Mesenchymal stem cell (in vitro differentiated cells and primary cell): ENCODE results near the gene MMP2.

ENCODE experiments used
- DNase-seq: peaks from one replicate; pipeline ENCODE4 v3.0.0-alpha.2; 2013
- H2AFZ ChIP-seq: one replicate; pipeline ENCODE4 v1.6.1; 2013; ENCODE audit warnings: low read depth, mild to moderate bottlenecking, control low read depth, inconsistent platforms, low read length, moderate library complexity
- H2AK5ac ChIP-seq: 2 replicates; pipeline ENCODE4 v1.6.1; 2013; ENCODE audit warnings: low read length, moderate library complexity, mild to moderate bottlenecking, inconsistent platforms; ENCODE audit not compliant: severe bottlenecking
- H2BK120ac ChIP-seq: one replicate; pipeline ENCODE4 v1.6.1; 2013; ENCODE audit warnings: low read depth, mild to moderate bottlenecking, inconsistent platforms, low read length, moderate library complexity
- H2BK12ac ChIP-seq, 2 experiments: one replicate each; pipeline ENCODE4 v1.6.1; 2013; ENCODE audit warnings: inconsistent platforms in 2 of 2, low read length in 2 of 2, mild to moderate bottlenecking in 2 of 2, moderate library complexity in 2 of 2, control low read depth in 1 of 2
- H2BK15ac ChIP-seq: one replicate; pipeline ENCODE4 v1.6.1; 2013; ENCODE audit warnings: mild to moderate bottlenecking, low read depth, inconsistent platforms; ENCODE audit not compliant: poor library complexity, severe bottlenecking
- H2BK5ac ChIP-seq: 2 replicates; pipeline ENCODE4 v1.6.1; 2013; ENCODE audit warnings: low read depth, mild to moderate bottlenecking, low read length, control low read depth, inconsistent platforms; ENCODE audit not compliant: poor library complexity, severe bottlenecking
- H3K14ac ChIP-seq, 2 experiments: one replicate each; pipeline ENCODE4 v1.6.1; 2013; ENCODE audit warnings: inconsistent platforms in 2 of 2, low read length in 2 of 2, control low read depth in 1 of 2, mild to moderate bottlenecking in 1 of 2, moderate library complexity in 1 of 2
- H3K18ac ChIP-seq, 2 experiments: one replicate each; pipeline ENCODE4 v1.6.1; 2013; ENCODE audit warnings: inconsistent platforms in 2 of 2, low read length in 2 of 2, control low read depth in 1 of 2, low read depth in 1 of 2, mild to moderate bottlenecking in 1 of 2
- H3K23ac ChIP-seq, 2 experiments: one replicate each; pipeline ENCODE4 v1.6.1; 2013; ENCODE audit warnings: inconsistent platforms in 2 of 2, low read length in 2 of 2, mild to moderate bottlenecking in 2 of 2, moderate library complexity in 2 of 2, control low read depth in 1 of 2
- H3K27ac ChIP-seq: 2 replicates; pipeline ENCODE4 v1.5.1; 2013; ENCODE audit warnings: mild to moderate bottlenecking, moderate library complexity, low read length, control low read depth, inconsistent platforms; ENCODE audit not compliant: poor library complexity, severe bottlenecking
- H3K27me3 ChIP-seq, 2 experiments: 2 replicates each; pipeline versions ENCODE4 v1.6.1 to v1.7.0; 2013; ENCODE audit warnings: low read length in 2 of 2, mild to moderate bottlenecking in 2 of 2, moderate library complexity in 2 of 2, control low read depth in 1 of 2, inconsistent platforms in 1 of 2; ENCODE audit not compliant: control insufficient read depth in 1 of 2, insufficient read depth in 1 of 2
- H3K36me3 ChIP-seq, 2 experiments: 2 replicates each; pipeline versions ENCODE4 v1.6.1 to v1.7.0; 2013; ENCODE audit warnings: low read length in 2 of 2, control low read depth in 1 of 2, inconsistent platforms in 1 of 2, low read depth in 1 of 2, mild to moderate bottlenecking in 1 of 2; ENCODE audit not compliant: insufficient read depth in 2 of 2, control insufficient read depth in 1 of 2
- H3K4ac ChIP-seq, 2 experiments: one replicate each; pipeline ENCODE4 v1.6.1; 2013; ENCODE audit warnings: inconsistent platforms in 2 of 2, low read length in 2 of 2, mild to moderate bottlenecking in 2 of 2, moderate library complexity in 2 of 2, control low read depth in 1 of 2, low read depth in 1 of 2
- H3K4me1 ChIP-seq: 2 replicates; pipeline ENCODE4 v1.6.1; 2013; ENCODE audit warnings: low read depth, low read length, control low read depth; ENCODE audit not compliant: control insufficient read depth, insufficient read depth
- H3K4me2 ChIP-seq: 2 replicates; pipeline ENCODE4 v1.6.1; 2013; ENCODE audit warnings: low read length, mild to moderate bottlenecking, inconsistent platforms; ENCODE audit not compliant: poor library complexity, severe bottlenecking
- H3K4me3 ChIP-seq, 2 experiments: 2 replicates each; pipeline versions ENCODE4 v1.5.1 to v1.7.0; 2013; ENCODE audit warnings: low read length in 2 of 2, mild to moderate bottlenecking in 2 of 2, control low read depth in 1 of 2, low read depth in 1 of 2; ENCODE audit not compliant: insufficient read depth in 1 of 2
- H3K79me1 ChIP-seq: replicated peaks from 2 replicates; pipeline ENCODE4 v1.6.1; 2013; ENCODE audit warnings: mild to moderate bottlenecking, control low read depth, low read length, inconsistent platforms; ENCODE audit not compliant: poor library complexity, severe bottlenecking
- H3K9ac ChIP-seq: 2 replicates; pipeline ENCODE4 v1.7.0; 2013; ENCODE audit warnings: mild to moderate bottlenecking, low read length, moderate library complexity
- H3K9me3 ChIP-seq: 2 replicates; pipeline ENCODE4 v1.7.0; 2013; ENCODE audit warnings: mild to moderate bottlenecking, low read length; ENCODE audit not compliant: control insufficient read depth
- H4K8ac ChIP-seq: one replicate; pipeline ENCODE4 v1.6.1; 2013; ENCODE audit warnings: inconsistent platforms, mild to moderate bottlenecking, low read length, moderate library complexity
- H4K91ac ChIP-seq: one replicate; pipeline ENCODE4 v1.6.1; 2013; ENCODE audit warnings: mild to moderate bottlenecking, low read length, inconsistent platforms
- WGBS: methylation state at CpG from one replicate; pipeline ENCODE4 v1.1.7; 2013; ENCODE audit warnings: mixed read lengths; 5-methylcytosine and 5-hydroxymethylcytosine counted together

MMP2 gene

DNA sequence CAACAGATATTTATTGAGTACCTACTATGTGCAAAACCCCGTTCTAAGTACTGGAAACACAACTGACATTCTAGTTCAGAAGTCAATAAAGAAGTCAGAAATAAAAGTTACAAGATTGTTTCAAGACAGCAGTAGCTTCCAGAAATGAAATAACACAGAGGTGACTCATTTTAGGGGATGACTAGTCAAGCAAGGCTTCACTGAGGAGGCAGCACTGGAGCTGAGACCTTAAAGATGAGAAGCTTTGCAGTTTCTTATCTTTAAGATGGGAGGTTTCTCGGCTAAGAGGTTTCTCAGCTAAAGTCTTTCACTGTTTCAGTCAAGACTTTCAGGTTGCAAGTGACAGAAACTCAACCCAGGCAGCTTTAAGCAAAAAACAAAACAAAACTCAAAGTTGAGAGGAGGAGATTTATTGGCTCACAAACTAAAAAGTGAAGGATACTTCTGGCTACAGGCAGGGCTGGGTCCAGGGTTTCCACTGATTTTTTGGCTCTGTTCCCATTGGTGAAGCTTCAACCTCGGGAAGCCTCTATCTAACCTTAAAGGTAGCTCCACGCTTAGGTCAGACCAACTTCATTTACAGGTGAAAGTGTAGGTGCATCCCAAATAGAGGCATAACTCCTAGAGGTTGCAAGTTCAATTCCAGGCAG lies 7.4 kb upstream of the MMP2 start:
- Histone ChIP-seq H3K27ac (peak overlapping the region; percentile 90), H3K4me3 (peak overlapping the region in 1 of 2 experiments; percentile 63), H3K79me1 (no peaks in the 10 kb centered on the region), H2BK5ac (no peak overlapping the region), H2AFZ (no peak overlapping the region), H3K14ac (no peak overlapping the region), H2BK120ac (no peak overlapping the region), H3K9ac (peak overlapping the region; percentile 77), H3K9me3 (no peaks in the 10 kb centered on the region), H3K18ac (peak overlapping the region in 1 of 2 experiments; percentile 18), H3K4me2 (no peak overlapping the region), H4K8ac (no peak overlapping the region), H2BK15ac (no peak overlapping the region), H3K23ac (no peak overlapping the region), H2BK12ac (peak overlapping the region in 1 of 2 experiments; percentile 12), H4K91ac (no peak overlapping the region), H3K4ac (no peak overlapping the region), H3K27me3 (no peaks in the 10 kb centered on the region), H3K4me1 (peaks cover 13% of the 10 kb centered on the region), H2AK5ac (peak overlapping the region; percentile 76), H3K36me3 (no peaks in the 10 kb centered on the region)
- WGBS, result 28% methylated on average over 4 of the region's 4 CpGs
- DNase-seq, result peak; percentile 86

DNA sequence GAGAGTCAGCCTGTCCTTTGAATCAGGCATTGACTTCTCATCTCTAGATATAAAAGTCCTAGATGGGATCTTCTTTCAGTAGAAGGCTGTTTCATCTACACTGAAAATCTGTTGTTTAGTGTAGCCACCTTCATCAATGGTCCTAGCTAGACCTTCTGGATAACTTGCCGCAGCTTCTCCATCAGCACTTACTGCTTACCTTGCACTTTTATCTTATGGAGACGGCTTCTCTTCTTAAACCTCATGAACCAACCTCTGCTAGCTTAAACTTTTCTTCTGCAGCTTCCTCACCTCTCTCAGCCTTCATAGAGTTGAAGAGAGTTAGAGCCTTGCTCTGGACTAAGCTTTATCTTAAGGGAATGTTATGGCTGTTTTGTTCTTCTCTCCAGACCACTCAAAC lies 5.4 kb upstream of the MMP2 start:
- DNase-seq, result no peak
- H3K27ac ChIP-seq, result no peak overlapping the region
- H3K14ac ChIP-seq, result no peak overlapping the region
- peaks cover 13% of the 10 kb centered on the region for H3K4me1 ChIP-seq
- H2AFZ ChIP-seq, result no peak overlapping the region
- H2BK120ac ChIP-seq, result no peak overlapping the region
- no peak overlapping the region for H2AK5ac ChIP-seq
- H4K8ac ChIP-seq, result no peak overlapping the region
- H2BK15ac ChIP-seq, result no peak overlapping the region
- H2BK5ac ChIP-seq, result no peak overlapping the region
- no peak overlapping the region for H4K91ac ChIP-seq
- no peak overlapping the region for H3K18ac ChIP-seq
- H3K4me3 ChIP-seq, result no peak overlapping the region
- H3K23ac ChIP-seq, result no peak overlapping the region
- no peak overlapping the region for H3K4ac ChIP-seq
- H2BK12ac ChIP-seq, result no peak overlapping the region
- no peaks in the 10 kb centered on the region for H3K27me3 ChIP-seq
- H3K9ac ChIP-seq, result no peak overlapping the region
- no peaks in the 10 kb centered on the region for H3K79me1 ChIP-seq
- 98% methylated on average over 2 of the region's 2 CpGs for WGBS
- H3K4me2 ChIP-seq, result no peak overlapping the region
- H3K9me3 ChIP-seq, result no peaks in the 10 kb centered on the region
- no peaks in the 10 kb centered on the region for H3K36me3 ChIP-seq

DNA sequence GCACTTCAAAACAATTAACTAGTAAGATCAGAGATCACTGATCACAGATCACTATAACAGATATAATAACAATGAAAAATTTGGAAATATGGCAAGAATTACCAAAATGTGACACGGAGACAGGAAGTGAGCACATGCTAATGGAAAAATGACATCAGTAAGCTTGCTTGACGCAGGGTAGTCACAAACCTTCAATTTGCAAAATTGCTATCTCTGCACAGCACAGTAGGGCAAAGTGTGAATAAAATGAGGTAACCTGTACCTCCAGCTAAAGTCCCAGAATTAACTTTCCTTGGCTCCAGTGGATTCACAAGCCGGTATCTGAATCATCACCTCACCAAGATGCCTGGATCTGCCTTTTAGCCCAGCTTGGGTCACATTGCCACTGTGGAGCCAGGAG lies 4.2 kb upstream of the MMP2 start:
- no peaks in the 10 kb centered on the region for H3K9me3 ChIP-seq
- H3K23ac ChIP-seq, result no peak overlapping the region
- H3K27ac ChIP-seq, result no peak overlapping the region
- WGBS, result 93% methylated on average over 3 of the region's 3 CpGs
- H3K18ac ChIP-seq, result no peak overlapping the region
- H2AK5ac ChIP-seq, result no peak overlapping the region
- no peaks in the 10 kb centered on the region for H3K27me3 ChIP-seq
- no peak for DNase-seq
- H3K79me1 ChIP-seq, result no peaks in the 10 kb centered on the region
- H3K4me1 ChIP-seq, result peaks cover 16% of the 10 kb centered on the region
- no peak overlapping the region for H2AFZ ChIP-seq
- no peak overlapping the region for H3K4me2 ChIP-seq
- no peak overlapping the region for H2BK15ac ChIP-seq
- H3K4ac ChIP-seq, result no peak overlapping the region
- no peak overlapping the region for H4K91ac ChIP-seq
- no peak overlapping the region for H2BK12ac ChIP-seq
- H3K9ac ChIP-seq, result peak overlapping the region; percentile 87
- H3K36me3 ChIP-seq, result no peaks in the 10 kb centered on the region
- no peak overlapping the region for H3K4me3 ChIP-seq
- no peak overlapping the region for H4K8ac ChIP-seq
- H3K14ac ChIP-seq, result no peak overlapping the region
- H2BK120ac ChIP-seq, result no peak overlapping the region
- H2BK5ac ChIP-seq, result no peak overlapping the region

DNA sequence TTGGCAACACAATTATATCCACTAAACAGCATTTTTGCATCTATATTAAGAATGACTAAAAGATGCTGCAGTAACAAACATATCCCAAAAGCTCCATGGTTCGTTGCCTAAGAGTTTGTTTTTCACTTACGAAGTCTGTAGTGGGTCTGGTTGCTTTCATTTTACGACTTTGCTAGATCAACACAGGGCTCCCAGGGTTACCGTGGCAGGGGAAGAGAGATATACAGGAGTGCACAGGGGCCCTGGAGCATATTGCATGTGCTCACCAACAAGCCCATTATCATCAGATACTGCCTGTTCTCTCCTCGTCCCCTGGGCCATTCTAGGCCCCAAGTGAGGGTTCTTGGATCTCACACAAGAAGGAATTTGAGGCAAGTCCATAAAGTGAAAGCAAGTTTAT lies 3.1 kb upstream of the MMP2 start:
- Histone ChIP-seq H4K8ac (peak overlapping the region; percentile 82), H3K14ac (no peak overlapping the region)

More for the DNA sequence above, 3.1 kb upstream of the MMP2 start:
- Histone ChIP-seq H3K4me2 (no peak overlapping the region), H2BK12ac (no peak overlapping the region), H3K4ac (no peak overlapping the region), H3K9me3 (no peaks in the 10 kb centered on the region), H3K27me3 (no peaks in the 10 kb centered on the region), H3K27ac (no peak overlapping the region), H3K36me3 (peaks cover 0 to 4% of the 10 kb centered on the region in 2 experiments), H2BK120ac (no peak overlapping the region), H3K9ac (peak overlapping the region; percentile 87), H2BK15ac (no peak overlapping the region), H2AK5ac (no peak overlapping the region), H3K23ac (no peak overlapping the region), H3K18ac (no peak overlapping the region), H3K4me1 (peaks cover 15% of the 10 kb centered on the region), H4K91ac (no peak overlapping the region), H2AFZ (no peak overlapping the region), H2BK5ac (no peak overlapping the region), H3K79me1 (peaks cover 4% of the 10 kb centered on the region), H3K4me3 (peak overlapping the region in 1 of 2 experiments; percentile 61)
- peak; percentile 49 for DNase-seq
- WGBS, result 41% methylated on average over 5 of the region's 5 CpGs
